ENCODE measurements around the gene PRAMEF25.
"Not testable (repeated sequence)": the region's sequence is repeated elsewhere in the genome, so short reads cannot be mapped to it uniquely, and the experiment has no call there.

Gene PRAMEF25

DNA sequence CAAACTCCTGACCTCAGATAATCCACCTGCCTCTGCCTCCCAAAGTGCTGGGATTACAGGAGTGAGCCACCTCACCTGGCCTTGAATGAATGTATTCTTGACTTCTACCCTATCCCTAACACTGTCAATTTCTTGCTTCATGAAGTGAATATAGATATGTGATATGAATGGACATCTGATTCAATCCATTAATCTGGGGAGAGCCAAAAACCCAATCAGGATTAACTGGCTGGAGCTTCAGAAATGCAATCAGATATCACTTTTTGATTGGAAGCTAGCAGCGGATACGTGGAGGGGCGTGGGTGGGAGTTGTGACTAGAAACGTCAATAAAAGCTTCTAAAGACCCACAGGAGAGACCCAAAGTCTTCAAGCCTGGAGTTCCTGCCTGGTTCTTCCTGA, at the start of gene PRAMEF25:
Gene PRAMEF25, plus strand, starts transcription at position 301 of the 400 bp plus-strand sequence. CDS start 2,920 bp downstream, outside the sequence.
- not testable (repeated sequence) for DNase-seq

- DNase-seq = not testable (repeated sequence)
Observed at GRCh38 chr1:13056475-13056874, 14.1 kb upstream of the PRAMEF25 start, which contains the start of gene PRAMEF27. Gene PRAMEF27, minus strand, starts transcription at chr1:13056575. Its CDS starts 2,916 bp downstream, at chr1:13053659.

GRCh38 chr1:13116754-13117153, 46.2 kb downstream of the PRAMEF25 start, which contains the start of gene HNRNPCL2:
Gene HNRNPCL2, minus strand, starts transcription at chr1:13116854. Its CDS starts 454 bp downstream, at chr1:13116400.
- DNase-seq = not testable (repeated sequence)
